COLO829 (cell line): ENCODE measurements around the gene RNU1-3.
"Not testable (repeated sequence)": the region's sequence is repeated elsewhere in the genome, so short reads cannot be mapped to it uniquely, and the experiment has no call there.

Experiments used
- DNase-seq: peaks from one replicate; pipeline ENCODE4 v3.0.0; 2012; ENCODE audit warnings: low spot score

RNU1-3 gene

DNA sequence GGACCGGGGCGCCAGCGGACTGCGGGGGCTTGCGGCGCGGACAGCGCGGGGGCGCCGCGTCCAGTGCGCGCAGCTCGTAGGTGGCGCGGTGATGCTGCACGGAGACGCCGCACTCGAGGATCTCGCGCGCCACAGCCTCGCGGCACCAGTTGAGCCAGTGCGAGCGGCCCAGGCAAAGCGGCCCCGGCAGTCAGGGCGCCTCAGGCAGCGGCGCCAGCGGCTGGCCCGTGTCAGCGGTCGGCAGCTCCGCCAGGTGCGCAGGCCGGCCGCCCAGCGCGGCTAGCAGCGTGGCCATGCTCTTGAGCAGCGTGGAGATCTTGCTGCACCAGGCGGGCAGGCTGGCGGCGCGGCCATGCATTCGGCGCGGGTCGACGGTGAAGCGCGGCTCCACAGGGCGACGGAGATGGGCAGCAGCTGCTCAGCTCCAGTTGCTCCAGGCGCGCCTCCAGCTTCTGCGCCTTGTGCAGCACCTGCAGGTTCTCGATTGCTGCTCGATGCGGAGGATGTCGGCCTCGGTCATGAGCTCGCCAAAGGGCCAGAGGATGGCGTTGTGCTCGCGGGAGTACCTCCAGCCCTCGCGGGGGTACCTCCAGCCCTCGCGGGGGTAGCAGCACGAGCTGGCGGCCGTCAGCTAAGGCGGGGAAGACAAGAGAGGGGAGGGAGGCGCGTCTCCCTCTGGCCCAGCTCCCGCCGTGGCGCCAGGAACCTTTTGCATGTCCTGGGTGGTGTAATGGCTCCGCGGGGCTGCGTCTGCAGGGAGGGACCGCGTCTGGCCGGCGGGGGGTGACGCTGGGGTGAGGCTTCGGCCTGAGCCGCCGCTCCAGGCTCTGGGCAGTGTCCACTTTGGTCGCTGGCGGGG, 26.9 kb upstream of the RNU1-3 start:
- DNase-seq: not testable (repeated sequence)

DNA sequence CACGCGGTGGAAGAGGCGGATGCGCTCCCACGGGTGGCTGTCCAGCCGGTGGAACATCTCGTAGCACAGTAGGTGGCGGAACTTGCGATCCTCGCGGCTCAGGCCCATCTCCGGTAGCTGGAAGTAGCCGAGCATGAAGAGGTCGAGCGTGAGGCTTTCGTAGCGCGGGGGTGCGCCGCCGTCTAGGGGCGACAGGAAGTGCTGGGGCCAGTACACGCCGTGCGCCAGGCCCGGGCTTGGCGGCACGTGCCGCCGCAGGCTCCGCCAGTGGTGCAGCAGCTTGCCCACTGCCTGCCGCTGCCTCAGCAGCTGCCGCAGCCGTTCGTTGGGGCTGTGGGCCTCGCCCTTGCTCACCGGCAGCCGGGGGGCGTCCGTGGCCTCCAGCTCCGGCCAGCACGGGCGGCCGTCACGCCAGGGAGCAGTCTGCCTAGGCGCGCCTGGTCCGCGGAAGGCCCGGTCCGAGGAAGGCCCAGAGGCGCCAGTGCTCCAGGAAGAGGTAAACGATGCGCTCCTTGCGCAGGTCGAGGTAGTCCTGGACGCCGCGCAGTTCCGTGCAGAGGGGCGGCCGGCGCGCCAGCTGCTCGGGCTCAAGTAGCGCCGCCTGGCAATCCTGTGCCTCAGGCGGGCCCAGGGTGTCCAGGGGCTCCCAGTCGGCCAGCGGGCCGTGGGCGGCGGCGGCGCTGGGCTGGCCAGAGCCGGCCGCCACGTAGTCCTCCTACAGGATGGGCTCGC, 26.1 kb upstream of the RNU1-3 start:
- DNase-seq: not testable (repeated sequence)

DNA sequence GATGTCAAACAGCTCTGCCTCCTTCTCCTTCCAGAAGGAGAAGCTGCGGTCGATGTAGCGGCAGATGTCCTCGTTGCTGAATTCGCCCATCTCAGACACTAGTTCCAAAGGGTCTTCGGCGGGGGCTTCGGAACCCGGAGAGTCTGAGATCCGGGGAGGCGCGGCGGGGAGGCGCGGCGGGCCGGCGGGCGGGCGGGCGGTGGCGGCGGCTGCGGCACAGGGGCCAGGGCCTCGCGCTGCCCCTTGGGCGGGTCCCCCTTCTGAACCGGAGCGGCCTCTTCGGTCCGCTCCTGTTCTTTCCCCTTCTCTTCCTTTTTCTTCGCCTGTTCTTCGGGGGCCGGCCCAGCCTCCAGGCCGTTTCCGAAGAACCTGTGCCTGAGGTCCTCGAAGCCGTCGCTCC, 25.5 kb upstream of the RNU1-3 start:
- DNase-seq: not testable (repeated sequence)

DNA sequence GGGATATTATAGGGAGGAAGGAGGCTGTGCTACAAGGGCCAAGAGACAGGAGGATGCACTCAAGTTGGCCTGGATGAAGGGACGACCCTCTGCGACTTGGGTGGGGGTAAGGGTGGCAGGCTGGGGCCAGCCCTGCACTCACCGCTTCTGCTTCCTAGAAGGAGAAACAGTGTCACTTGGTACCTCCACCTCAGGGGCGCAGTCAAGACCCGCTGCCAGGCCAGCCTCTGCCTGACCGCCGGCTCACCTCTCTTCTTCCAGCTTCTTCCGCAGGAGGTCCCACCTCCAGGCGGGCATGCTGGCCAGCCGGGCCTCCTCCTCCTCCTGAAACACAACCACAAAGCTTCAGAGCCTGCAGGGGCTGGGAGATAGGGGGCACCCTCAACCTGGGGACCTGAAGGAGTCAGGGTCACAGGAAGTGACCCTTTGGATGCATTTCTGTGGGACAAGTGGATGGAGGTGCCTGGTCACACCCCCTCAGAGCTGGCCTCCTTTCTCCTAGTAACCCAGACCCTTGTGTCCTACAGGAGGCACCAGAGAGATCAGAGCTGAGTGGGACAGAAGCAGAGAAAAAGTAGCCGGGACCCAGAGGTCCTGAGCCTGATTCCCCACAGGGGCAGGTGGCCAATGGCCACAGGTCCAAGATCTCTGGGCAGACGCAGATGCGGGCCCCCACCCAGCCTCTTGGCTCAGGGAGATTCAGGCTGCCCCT, 24.4 kb upstream of the RNU1-3 start:
- DNase-seq: not testable (repeated sequence)

DNA sequence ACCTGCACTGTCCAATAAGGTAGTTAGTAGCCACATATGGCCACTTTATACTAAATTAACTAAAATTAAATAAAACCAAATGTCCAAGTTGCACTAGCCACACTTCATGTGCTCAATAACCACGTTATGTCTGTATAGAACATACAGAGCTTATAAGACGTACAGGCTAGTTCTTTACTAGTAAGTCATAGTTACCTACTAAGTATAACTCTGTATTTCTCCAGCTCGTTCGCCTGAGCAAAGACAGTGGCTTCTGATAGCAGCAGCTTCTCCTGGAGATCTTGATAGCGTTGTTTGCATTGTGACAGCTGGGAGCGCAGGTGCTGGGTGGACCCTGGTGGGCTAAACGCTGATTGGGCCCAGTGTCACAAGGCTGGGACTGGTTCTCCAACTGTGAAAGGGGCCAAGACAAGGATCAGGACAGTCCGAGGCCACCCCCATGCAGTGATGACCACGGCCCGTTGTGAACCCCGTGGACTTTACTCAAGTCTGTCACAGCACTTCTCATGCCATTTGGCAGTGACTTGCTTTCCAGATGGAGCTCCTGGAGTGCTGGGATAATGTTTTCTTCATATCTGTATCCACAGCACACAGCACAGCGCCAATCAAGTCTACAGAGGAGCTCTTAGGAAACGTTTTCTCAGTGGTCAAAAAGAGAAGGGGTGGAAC, 20.5 kb upstream of the RNU1-3 start:
- not testable (repeated sequence) for DNase-seq

DNA sequence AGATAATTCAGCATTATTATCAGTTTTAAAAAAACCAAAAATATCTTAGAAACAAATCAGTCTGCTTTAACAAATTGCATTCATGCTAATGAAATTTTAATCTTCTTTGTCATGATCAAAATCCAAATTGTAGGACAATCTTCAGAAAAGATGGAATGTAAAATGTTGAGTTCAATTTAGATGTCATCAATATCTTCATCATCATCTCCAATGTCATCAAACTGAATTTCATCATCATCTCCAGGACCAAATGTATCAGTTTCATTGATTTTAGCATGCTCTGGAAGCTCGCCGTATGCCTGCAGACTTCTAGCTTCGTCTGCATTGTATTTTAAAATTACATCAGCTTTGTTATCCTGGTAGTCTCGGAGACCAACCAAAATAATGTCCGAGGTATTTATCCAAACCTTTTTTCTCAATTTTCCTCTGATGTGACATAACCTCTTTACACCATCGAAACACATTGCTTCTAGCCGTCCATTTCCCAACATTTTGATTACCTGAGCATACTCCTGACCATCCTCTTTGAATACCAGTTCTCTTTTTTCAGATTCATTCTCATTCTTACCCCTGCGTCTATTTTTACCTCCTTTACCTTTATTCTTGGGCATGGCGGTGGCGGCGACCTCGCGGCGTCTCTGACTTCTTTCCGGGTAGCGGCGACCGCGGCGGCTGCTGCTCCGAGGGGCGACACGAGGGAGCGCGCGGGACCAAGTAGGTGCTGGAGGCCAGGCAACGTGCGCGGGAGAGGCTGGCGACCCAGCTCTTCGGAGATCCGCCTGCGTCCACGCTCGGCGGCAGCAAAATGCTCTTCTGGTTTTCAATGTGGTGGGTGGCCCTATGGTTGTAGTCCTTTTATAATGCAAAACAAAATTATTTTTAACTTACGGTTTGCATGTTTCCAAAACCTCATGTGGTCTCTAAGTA, 19.0 kb upstream of the RNU1-3 start:
- not testable (repeated sequence) for DNase-seq

DNA sequence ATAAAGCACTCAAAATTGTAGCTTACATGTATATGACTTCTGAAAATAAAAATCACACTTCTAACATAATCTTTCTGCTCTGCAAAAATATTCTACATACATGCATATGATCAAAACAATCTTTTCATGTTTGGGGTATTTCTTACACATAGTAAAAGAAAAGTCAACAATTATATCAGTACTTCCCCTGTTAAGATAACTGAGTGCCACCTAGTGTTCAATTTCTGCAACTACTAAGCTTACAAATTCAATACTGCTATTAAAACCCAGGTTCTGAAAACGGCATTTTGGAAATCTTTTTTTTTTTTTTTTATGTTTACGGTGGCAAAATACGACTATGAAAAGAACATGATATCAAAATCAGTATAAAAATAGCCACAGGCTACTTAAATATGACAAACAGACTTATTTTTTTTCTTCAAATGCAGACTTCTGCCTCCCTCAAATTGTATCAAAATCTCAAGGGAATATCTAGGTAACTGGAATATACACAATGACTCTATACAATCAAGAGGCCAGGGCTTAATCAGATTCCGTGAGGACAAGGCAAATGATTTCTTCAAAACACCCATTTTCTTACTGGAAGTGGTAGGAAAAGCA, 18.1 kb upstream of the RNU1-3 start:
- DNase-seq: not testable (repeated sequence)

DNA sequence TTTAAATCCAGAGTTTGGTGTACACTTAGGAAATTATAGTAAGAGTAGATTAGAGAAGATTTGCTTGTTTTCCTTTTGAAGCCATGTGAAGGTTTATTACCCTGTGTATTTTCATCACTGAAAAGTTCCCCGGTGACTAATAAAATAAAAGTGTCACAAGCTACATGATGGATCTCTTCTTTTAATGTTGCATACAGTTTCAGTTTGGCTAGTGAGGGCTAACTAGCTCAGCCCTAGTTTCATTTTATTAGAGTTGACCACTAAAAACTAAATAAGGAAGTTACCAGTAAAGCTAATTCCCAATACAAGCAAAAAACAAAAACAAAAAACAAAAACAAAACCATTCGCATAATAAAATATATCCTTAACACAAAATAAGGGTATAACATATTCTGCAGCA, 17.4 kb upstream of the RNU1-3 start:
- DNase-seq: not testable (repeated sequence)

DNA sequence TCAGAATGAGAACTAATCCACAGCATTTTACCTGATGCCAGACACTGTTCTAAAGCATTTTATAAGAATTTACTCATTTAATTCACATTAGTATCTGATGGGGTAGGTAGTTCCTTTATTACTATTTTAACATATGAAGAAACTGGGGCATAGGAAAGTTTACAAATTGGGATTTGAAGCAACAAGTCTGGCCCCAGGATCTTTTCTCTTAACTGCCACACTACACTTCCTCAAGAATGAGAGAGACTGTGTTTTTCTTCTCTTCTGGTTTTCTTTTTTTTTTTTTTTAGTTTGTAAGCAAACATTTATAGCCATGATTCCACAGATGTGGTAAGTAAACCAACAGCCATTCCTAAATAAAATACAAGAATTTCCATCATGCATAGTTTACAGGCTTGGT, 16.1 kb upstream of the RNU1-3 start:
- DNase-seq: not testable (repeated sequence)

DNA sequence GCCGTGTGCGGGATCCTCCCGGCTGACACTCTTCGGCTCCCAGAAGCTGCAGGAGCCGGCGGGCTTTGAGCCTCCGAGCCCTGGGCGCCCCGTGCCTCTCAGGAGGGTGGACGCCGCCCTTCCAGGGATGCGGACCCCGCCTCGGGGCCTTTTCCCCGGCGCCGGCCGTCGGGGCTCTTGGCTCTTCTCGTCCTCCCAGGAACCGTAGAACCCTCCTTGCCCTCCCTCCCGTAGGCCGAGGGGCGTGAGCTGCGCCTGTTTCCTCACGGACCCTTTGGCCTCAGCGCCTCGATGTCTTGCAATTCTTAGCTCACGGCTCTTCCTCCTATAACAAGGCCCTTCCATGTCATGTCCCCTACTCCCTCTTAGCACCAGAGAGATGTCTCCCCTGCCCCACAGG, 13.6 kb upstream of the RNU1-3 start:
- not testable (repeated sequence) for DNase-seq

DNA sequence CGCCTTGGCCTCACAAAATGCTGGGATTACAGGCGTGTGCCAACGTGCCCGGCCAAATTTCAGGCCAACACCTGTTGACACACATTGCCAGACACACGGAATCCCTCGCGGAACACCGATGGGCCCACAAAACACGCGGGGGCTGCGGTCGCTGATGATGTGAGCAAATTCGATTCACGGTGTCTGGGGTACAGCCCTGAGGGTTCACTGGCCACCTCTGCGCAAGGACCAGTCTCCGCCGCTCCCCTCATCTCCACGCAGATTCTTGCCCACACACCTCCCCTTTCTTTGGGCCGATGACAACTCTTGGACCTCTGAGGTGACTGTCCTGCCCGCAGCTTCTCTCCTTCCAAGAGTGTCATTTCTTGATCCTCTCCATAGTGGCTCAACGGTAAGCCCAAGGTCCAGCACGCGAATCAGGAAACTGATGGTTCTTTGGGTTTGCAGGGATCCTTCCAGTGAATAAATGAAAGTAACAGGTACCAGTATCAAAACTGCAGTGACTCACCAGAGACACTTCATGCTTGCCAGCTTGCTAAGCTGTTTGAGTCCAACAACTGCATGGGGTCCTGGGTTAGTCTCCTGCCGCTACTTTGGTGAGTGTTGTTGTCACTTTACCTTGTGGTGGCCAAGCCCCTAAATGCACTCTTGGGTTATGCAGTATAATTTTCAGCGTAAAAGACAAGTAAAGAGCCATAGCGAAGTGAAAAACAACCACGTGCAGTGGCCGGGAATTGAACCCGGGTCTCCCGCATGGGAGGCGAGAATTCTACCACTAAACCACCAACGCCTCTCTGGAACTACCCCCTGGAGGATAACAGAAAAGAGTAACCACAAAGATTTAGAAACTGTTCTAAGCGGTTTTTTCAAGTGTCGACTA, 11.0 kb upstream of the RNU1-3 start:
- peak; percentile 28 for DNase-seq

DNA sequence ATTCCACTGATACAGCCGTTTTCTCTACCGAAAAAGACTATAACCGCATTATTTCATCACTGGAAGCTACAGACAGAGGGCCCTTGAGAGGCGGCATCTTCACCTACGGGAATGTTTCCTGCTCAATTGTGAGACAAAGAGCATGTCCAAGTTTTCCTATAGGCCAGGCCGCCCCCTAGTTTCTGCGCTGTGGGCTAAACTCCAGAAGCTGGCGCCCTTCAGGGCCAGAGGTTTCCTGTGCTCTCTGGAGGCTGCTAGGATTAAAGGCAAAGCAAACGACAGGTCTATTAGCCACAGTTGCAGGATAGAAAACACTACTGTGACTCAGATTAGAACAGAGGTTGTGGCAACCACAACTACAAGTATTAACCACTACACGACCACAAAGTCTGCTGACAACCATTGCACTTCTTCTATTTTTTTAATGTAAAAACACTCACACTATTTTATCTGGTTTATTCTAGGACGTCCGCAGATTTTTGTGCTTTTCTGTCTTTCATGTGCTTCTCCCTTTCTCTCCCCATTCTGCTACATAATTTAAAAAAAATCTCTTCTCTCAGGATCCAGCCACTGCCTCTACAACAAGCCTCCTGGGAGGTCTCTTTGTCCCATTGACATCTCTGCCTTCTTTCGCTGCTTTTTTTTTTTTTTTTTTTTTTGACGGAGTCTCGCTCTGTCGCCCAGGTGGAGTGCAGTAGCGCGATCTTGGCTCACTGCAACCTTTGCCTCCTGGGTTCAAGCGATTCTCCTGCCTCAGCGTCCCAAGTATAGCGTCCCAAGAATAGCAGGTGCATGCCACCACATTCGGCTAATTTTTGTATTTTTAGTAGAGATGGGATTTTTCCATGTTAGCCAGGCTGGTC, 10.1 kb upstream of the RNU1-3 start:
- not testable (repeated sequence) for DNase-seq

DNA sequence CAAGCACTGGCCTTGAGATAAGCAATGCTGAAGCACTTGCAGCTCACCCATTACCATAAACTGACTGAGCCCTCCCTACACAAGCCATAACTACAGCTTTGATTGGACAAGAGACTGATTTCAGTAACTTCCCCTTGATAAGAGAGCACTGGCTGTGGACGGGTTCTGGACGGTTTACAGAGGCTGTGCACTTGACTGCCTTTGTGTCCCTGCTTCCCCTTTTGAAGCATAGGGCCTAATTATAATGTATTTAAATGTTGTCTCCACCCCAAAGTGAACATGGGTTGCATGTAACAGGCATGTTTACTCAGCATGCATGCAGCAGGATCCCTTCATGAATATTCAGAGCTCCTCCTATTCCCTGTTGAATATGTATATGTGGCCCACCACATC, 8.4 kb upstream of the RNU1-3 start:
- not testable (repeated sequence) for DNase-seq

DNA sequence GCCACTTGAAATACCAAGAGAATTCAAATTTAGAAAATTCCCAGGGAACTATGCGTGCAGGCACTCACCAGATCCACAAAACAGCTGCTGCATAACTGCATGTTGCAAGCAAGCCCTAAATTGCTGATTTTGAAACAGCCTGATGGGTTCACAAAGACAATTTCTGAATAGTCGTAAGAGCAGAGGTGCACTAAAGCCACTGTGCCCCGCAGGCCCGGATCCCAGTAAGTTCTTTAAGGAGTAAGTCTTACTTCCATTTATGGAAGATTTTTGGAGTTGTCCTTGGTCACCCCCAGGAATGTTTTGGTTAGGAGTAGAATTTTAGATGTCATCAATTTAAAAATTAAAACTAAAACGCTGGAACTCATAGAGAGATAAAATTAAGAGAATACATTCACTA, 7.2 kb upstream of the RNU1-3 start:
- not testable (repeated sequence) for DNase-seq

DNA sequence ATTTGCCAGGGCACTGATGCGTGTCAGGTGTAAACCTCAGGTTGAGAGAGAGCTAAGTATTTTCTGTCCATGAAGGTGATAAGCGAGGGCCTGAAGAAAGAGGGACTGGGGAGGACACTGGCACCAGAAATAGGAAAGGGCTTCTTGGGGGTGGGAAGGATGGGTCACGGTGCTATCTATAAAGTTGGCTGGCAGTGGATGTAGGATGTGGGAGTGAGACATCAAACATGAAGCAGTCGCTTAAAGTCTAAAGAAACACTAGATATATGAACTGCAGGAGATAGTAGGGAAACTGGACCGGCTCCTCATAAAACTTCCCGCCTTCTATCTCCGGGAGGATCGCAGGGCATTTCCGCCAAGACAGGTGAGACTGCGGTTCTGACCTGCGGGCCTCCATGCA, 912 bp downstream of the RNU1-3 start:
- not testable (repeated sequence) for DNase-seq

DNA sequence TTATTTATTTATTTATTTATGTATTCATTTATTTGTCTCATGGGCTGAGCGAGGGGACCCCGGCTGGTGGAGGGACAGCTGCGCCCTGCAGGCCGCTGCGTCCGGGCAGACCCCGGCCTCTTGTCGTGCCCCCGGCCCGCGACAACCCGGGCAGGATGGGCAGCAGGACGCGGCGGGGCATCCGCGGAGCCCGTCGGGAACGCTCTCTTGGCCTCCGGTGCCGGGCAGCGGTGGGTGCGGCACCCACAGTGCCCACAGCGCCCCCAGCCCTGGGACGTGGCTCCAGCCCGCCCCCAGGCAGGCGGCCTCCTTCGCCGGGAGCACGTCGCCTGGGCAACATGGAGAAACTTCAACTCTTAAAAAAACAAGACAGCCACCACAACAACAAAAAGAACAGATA, 8.5 kb downstream of the RNU1-3 start:
- not testable (repeated sequence) for DNase-seq

DNA sequence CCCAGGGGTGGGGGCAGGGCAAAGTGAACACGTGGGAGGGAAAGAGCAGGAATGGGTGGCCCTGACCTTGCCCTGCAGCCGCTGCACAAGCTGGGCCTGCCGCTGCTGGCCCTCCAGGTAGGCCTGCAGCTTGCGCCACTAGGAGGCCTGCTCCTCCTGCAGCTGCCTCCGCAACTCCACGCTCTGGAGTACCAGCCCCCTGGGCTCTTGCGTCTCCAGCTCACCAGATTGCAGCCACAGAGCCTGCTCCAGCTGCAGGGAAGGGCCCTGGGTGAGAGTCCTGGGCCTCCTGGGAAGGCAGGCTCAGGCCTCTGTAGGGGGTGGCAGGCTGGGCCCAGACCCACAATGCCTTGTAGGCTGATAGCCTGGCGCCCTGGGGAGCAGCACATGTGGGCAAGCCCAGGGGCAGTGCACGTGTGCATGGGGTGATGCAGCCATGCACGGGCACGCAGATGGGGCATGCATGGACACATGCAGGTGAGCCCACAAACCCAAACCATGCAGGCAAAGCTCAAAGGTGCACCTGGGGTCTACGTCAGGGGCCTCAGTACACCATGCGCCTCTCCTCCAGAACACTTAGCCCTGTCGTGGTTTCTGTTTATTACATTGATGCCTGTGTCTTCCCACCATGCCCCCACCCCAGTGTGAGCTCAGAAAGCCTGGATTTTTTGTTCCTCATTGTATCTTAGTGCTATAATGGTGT, 9.6 kb downstream of the RNU1-3 start:
- not testable (repeated sequence) for DNase-seq

DNA sequence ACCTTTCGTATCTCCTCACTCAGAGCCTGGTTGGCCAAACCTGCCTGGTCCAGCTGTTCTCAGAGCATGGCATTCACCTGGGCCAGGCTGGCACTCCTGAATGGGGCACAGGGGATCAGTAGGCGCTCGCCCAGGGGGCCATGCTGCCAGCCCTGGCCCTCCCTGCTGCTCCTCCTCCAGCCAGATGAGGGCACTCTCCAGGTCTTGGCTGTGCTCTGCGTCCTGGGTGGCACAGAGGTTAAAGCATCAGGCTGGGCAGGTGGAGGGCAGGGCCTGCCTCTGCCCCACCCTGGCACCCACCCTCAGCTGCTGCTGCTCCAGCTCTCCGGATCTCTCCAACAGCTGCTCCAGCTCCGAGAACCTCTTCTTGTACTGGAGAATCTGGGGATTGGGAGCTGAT, 10.2 kb downstream of the RNU1-3 start:
- DNase-seq: not testable (repeated sequence)
